HG02973 (cell line): ENCODE results near the gene PCED1B.

Source experiments
- ATAC-seq: cut with Tn5 transposase; IDR thresholded peaks from one replicate; pipeline ENCODE4 v1.9.1; 2021; ENCODE audit warnings: moderate library complexity; ENCODE audit not compliant: unreplicated experiment

Gene PCED1B

GRCh38 chr12:47088021-47088944 is 8.9 kb downstream of the PCED1B start:
- ATAC-seq: no peak

GRCh38 chr12:47091009-47091408 is 11.6 kb downstream of the PCED1B start:
- no peak for ATAC-seq

- ATAC-seq: no peak
Observed at GRCh38 chr12:47094804-47095203, 15.4 kb downstream of the PCED1B start.

GRCh38 chr12:47095446-47096236 is 16.2 kb downstream of the PCED1B start:
- ATAC-seq: no peak

GRCh38 chr12:47097276-47097896 is 18.0 kb downstream of the PCED1B start:
- ATAC-seq: no peak

GRCh38 chr12:47098099-47098498 is 18.7 kb downstream of the PCED1B start:
- ATAC-seq: no peak

GRCh38 chr12:47099610-47100009 is 20.2 kb downstream of the PCED1B start:
- no peak for ATAC-seq

GRCh38 chr12:47100160-47100559 is 20.7 kb downstream of the PCED1B start:
- ATAC-seq: no peak

- no peak for ATAC-seq
Observed at GRCh38 chr12:47102406-47102805, 23.0 kb downstream of the PCED1B start.

- no peak for ATAC-seq
Observed at GRCh38 chr12:47102845-47103651, 23.6 kb downstream of the PCED1B start.

- no peak for ATAC-seq
Observed at GRCh38 chr12:47105914-47106674, 26.7 kb downstream of the PCED1B start.

- no peak for ATAC-seq
Observed at GRCh38 chr12:47107446-47107845, 28.0 kb downstream of the PCED1B start.

- no peak for ATAC-seq
Observed at GRCh38 chr12:47107926-47108325, 28.5 kb downstream of the PCED1B start.

GRCh38 chr12:47110011-47110541 is 30.7 kb downstream of the PCED1B start:
- ATAC-seq: no peak

- no peak for ATAC-seq
Observed at GRCh38 chr12:47110718-47111391, 31.4 kb downstream of the PCED1B start.

- ATAC-seq: no peak
Observed at GRCh38 chr12:47111392-47111778, 32.0 kb downstream of the PCED1B start.

- ATAC-seq: no peak
Observed at GRCh38 chr12:47111854-47112253, 32.4 kb downstream of the PCED1B start.

- no peak for ATAC-seq
Observed at GRCh38 chr12:47112679-47113078, 33.3 kb downstream of the PCED1B start.

- ATAC-seq: no peak
Observed at GRCh38 chr12:47114481-47114892, 35.1 kb downstream of the PCED1B start.
